CD4-positive, alpha-beta T cell treated with Interleukin-4 for 4 hours (primary cell): ENCODE results near the gene FOS.
"Not testable (repeated sequence)": the region's sequence is repeated elsewhere in the genome, so short reads cannot be mapped to it uniquely, and the experiment has no call there.

Source experiments
- DNase-seq: peaks from one replicate; pipeline ENCODE4 v3.0.0-alpha.2; 2020

The FOS gene

DNA sequence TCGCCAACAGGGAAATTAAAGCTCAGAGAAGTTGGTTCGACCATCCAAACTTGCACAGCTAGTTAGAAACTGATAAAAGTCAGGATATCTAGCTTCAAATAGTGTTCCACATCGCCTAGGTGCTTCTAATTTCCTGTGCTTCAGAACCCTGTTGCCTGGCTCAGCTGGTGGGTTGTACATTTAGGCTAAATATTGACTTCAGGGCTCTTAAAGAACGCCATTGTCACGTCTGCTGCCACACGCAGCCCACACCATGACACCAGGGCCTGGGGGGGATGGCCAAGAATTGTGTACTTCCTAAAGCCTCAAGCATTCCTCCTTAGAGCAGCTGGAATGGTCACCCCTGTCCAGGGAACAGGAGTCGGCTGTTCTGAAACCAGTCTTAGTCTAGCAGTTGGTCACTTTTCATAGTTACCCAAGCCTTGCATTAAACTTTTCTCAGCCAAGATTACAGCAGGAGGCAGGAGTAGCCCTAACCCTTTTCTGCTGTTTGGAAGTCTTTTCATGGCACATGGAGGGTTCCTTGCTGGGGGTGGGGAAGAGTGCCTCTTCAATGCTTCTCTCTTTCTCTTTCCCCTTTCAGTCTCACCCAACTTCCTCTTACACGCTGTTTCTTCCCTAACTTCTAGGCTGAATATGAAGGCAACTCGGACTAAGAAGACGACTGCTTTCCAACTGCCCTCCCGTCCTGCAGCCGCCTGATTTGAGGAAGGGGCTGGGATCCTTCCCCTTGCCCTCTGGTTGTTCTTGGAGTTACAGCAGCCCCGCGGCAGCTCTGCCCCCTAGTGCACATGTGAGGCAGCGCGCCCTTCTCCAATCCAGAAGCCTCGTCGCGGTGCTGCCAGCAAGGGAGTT lies 17.1 kb downstream of the FOS start:
- DNase-seq: peak; percentile 78

- DNase-seq: no peak
These were observed 18.9 kb downstream of the FOS start for GRCh38 chr14:75297411-75298040.

- no peak for DNase-seq
These were observed 19.7 kb downstream of the FOS start for GRCh38 chr14:75298187-75298965.

DNA sequence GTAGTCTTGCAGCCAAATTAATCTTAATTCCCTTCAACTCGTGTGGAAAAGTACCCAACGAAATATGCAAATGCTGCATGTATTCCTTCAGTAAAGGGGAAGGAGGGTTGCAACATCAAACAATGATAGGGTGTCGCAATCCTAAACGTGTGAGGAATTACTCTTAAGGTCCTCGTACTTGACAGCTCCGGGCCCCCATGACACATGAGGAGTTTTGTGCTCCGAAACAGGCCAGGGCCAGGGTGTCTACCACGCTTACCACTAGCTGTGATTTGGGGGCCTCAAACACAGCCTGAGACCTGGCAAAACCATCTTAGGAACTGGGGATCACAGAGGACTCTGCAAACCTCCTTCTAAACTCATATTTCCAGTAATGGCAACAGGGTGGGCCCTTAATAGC lies 20.4 kb downstream of the FOS start:
- DNase-seq: no peak

GRCh38 chr14:75299576-75299975 lies 20.9 kb downstream of the FOS start:
- DNase-seq: no peak

GRCh38 chr14:75301666-75302325 lies 23.2 kb downstream of the FOS start:
- DNase-seq: no peak

DNA sequence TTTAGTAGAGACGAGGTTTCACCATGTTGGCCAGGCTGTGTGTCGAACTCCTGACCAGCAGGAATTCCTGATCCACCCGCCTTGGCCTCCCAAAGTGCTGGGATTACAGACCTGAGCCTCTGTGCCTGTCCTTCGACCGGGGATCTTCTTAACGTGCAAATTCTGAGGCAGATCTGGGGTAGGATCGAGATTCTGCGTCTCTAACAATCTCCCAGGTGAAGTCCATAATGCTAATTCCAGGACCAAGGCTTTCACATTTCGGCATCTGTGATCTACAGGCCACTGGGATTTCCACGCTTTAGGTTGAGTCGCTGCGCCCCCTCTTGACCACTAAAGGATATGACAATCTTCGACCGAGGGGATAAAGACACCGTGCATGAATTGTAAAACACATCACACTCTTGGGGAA lies 24.8 kb downstream of the FOS start:
- peak; percentile 76 for DNase-seq

GRCh38 chr14:75306410-75306809 lies 27.8 kb downstream of the FOS start:
- DNase-seq: not testable (repeated sequence)

- no peak for DNase-seq
These were observed 28.5 kb downstream of the FOS start for GRCh38 chr14:75306927-75307699.

- peak; percentile 61 for DNase-seq
These were observed 29.2 kb downstream of the FOS start for GRCh38 chr14:75307700-75308379.

GRCh38 chr14:75308991-75309390 lies 30.4 kb downstream of the FOS start:
- not testable (repeated sequence) for DNase-seq

- DNase-seq: not testable (repeated sequence)
These were observed 30.9 kb downstream of the FOS start for GRCh38 chr14:75309561-75309960.

- DNase-seq: no peak
These were observed 31.9 kb downstream of the FOS start for GRCh38 chr14:75310295-75311111.

GRCh38 chr14:75311356-75311755 lies 32.7 kb downstream of the FOS start:
- no peak for DNase-seq

- DNase-seq: no peak
These were observed 33.7 kb downstream of the FOS start for GRCh38 chr14:75312341-75312740.

DNA sequence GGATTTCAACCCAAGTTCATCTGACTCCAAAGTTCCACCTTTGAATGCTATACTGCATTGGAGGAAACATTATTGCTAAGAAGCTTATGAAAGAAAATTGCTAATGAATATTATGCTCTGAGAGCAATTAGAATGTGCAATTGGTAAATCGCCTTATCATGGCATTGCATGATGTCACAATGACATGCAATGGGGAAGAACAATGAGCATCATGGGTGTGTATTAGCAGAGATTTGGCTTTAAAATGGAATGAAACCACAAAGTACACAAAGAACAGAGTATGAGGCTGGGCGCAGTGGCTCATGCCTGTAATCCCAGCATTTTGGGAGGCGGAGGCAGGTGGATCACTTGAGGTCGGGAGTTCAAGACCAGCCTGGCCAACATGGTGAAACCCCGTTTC lies 34.7 kb downstream of the FOS start:
- no peak for DNase-seq

DNA sequence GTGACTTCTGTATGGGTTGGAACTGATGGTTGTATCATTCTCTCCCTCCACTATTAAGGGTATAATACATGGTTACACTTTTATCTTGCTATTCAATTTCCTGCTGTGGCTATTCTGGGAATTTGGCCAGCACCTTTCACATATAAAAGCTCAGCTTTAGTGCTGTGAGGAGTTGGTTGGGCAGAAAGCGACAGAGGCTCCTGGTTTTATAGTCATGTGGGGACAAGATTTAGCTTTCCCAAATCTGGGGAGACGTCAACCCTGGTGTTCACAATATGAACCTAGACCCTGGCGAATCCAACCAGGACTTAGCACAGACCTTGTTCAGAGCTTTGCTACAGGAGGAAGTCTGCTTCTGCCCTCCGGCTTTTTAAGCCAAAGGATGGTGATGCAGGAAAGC lies 36.5 kb downstream of the FOS start:
- DNase-seq: no peak

GRCh38 chr14:75317148-75317547 lies 38.5 kb downstream of the FOS start:
- DNase-seq: no peak

DNA sequence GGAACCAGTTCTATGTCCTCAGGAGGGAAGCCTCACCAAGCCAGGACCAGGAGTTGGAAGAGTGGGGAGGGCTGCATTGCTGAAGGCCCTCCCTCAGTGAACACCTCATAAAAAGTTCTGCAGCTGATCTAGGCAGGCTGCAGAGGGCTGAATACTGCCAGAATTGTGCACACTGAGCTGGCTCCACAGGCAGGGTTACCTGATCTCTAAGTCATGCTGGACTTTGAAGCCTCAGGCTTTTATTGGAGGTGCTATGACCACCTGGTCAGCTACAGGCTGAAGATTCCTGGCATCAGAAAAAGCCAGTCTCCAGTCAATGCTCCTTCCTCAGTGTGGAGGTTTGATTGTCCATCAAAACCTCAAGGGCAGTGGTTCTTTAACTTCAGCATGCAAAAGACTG lies 39.7 kb downstream of the FOS start:
- DNase-seq: no peak

DNA sequence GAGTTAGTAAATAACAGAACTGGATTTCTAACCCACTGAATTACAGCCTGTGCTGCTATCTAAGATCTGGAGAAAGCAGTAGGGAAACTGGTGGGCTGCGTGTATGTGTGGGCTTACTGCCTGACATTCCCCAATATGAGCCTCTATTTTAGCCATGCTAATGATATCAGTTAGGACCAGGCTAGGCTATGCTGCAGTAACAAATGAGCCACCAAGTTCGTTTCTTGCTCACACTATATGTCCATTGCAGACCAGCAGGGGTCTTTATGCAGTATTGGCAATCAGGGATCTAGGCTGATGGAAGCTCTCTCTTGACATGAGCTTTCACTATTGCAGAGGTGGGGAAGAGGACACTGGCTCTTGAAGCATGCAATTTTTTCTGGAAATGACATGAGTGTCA lies 40.4 kb downstream of the FOS start:
- DNase-seq: no peak

DNA sequence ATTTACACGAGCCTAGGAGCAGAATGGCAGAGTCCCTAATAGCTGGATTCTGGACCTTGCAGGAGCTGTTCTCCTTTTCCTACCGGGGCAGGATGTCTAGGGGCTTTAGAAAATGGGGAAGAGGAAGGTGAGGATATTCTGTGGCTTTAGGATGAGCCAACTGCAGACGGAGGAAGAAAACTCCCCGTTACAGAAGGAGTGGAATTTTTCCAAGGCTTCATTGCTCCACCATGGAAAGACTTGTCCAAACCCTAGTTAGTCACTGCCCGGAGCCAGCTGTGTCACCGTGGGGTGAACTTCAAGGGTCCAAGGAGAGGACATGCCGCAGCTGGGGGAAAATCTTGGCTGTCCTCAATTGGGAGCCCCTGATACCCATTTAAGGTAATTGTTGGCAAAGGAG lies 41.6 kb downstream of the FOS start:
- DNase-seq: no peak
